HG02852 (cell line): ENCODE measurements around the gene PAF1.

ENCODE experiments used
- ATAC-seq: cut with Tn5 transposase; IDR thresholded peaks from one replicate; pipeline ENCODE4 v1.9.1; 2021; ENCODE audit warnings: mild to moderate bottlenecking, moderate library complexity; ENCODE audit not compliant: unreplicated experiment

PAF1 gene

GRCh38 chr19:39390751-39391437 is at the start of gene PAF1, which contains the start of gene MED29:
Gene PAF1 (minus strand): TSS chr19:39391106. CDS start chr19:39390864, 242 bp downstream.
Gene MED29 (plus strand): TSS chr19:39391378. CDS start chr19:39391423, 45 bp downstream.
- peak; percentile 90 for ATAC-seq

GRCh38 chr19:39438270-39438934 is 47.5 kb upstream of the PAF1 start:
- no peak for ATAC-seq

- no peak for ATAC-seq
These were observed 45.4 kb upstream of the PAF1 start for GRCh38 chr19:39436350-39436716.

GRCh38 chr19:39435499-39436349 is 44.8 kb upstream of the PAF1 start, which contains the start of gene RPS16:
Gene RPS16 (minus strand): TSS chr19:39435949. CDS start chr19:39435895, 54 bp downstream.
- ATAC-seq, result peak; percentile 66

- ATAC-seq, result no peak
These were observed 43.5 kb upstream of the PAF1 start for GRCh38 chr19:39434123-39435076.

GRCh38 chr19:39433480-39434079 is 42.7 kb upstream of the PAF1 start:
- ATAC-seq, result no peak

GRCh38 chr19:39432677-39433025 is 41.7 kb upstream of the PAF1 start:
- no peak for ATAC-seq

GRCh38 chr19:39430675-39431593 is 40.0 kb upstream of the PAF1 start:
- ATAC-seq, result peak; percentile 56

GRCh38 chr19:39428283-39429112 is 37.6 kb upstream of the PAF1 start:
- ATAC-seq, result no peak

- no peak for ATAC-seq
These were observed 36.8 kb upstream of the PAF1 start for GRCh38 chr19:39427707-39428106.

- ATAC-seq, result no peak
These were observed 35.3 kb upstream of the PAF1 start for GRCh38 chr19:39426170-39426569.

GRCh38 chr19:39425744-39426143 is 34.8 kb upstream of the PAF1 start:
- no peak for ATAC-seq

- ATAC-seq, result no peak
These were observed 34.0 kb upstream of the PAF1 start for GRCh38 chr19:39424934-39425333.

- no peak for ATAC-seq
These were observed 32.6 kb upstream of the PAF1 start for GRCh38 chr19:39423258-39424086.

GRCh38 chr19:39422020-39422419 is 31.1 kb upstream of the PAF1 start:
- ATAC-seq, result no peak

- ATAC-seq, result no peak
These were observed 29.9 kb upstream of the PAF1 start for GRCh38 chr19:39420769-39421168.

GRCh38 chr19:39419003-39419402 is 28.1 kb upstream of the PAF1 start:
- no peak for ATAC-seq
